ENCODE data around the gene AIG1. TPM values are rescaled to one million over a fixed set of nuclear protein-coding genes. Genes with fewer than 3 reads are reported as not detected.
"Not testable (repeated sequence)": the region's sequence is repeated elsewhere in the genome, so short reads cannot be mapped to it uniquely, and the experiment has no call there.

Gene AIG1
- total RNA-seq, 1 donor from 2014 or later, result 91.5 TPM

GRCh38 chr6:143331362-143331761 lies 270.7 kb downstream of the AIG1 start:
- no peak for DNase-seq
- intact Hi-C loops (cut with micrococcal nuclease), result no loop called here
- ATAC-seq, result no peak

- DNase-seq, result no peak
- intact Hi-C loops (cut with micrococcal nuclease), result no loop called here
- no peak for ATAC-seq
These were observed 271.6 kb downstream of the AIG1 start for GRCh38 chr6:143332153-143332845.

GRCh38 chr6:143333081-143333480 lies 272.4 kb downstream of the AIG1 start:
- ATAC-seq (no peak), DNase-seq (no peak)
- intact Hi-C loops (cut with micrococcal nuclease), result no loop called here

- no peak for ATAC-seq
- intact Hi-C loops (cut with micrococcal nuclease), result no loop called here
- DNase-seq, result no peak
These were observed 273.2 kb downstream of the AIG1 start for GRCh38 chr6:143333749-143334520.

- ATAC-seq, result no peak
- intact Hi-C loops (cut with micrococcal nuclease), result no loop called here
- no peak for DNase-seq
These were observed 275.2 kb downstream of the AIG1 start for GRCh38 chr6:143335865-143336264.

- ATAC-seq, result no peak
- intact Hi-C loops (cut with micrococcal nuclease), result no loop called here
These were observed 275.9 kb downstream of the AIG1 start for GRCh38 chr6:143336446-143337152.

GRCh38 chr6:143337201-143337949 lies 276.7 kb downstream of the AIG1 start:
- intact Hi-C loops (cut with micrococcal nuclease), result no loop called here
- DNase-seq (peak; percentile 57), ATAC-seq (peak; percentile 36)

More at GRCh38 chr6:143336446-143337152, 275.9 kb downstream of the AIG1 start:
- DNase-seq, result no peak

GRCh38 chr6:143339223-143339622 lies 278.5 kb downstream of the AIG1 start:
- ATAC-seq (no peak), DNase-seq (no peak)
- intact Hi-C loops (cut with micrococcal nuclease), result no loop called here

- ATAC-seq; intact Hi-C loops (cut with micrococcal nuclease); DNase-seq: not testable (repeated sequence)
These were observed 284.8 kb downstream of the AIG1 start for GRCh38 chr6:143345477-143345876.

GRCh38 chr6:143346004-143346403 lies 285.3 kb downstream of the AIG1 start:
- DNase-seq (no peak), ATAC-seq (peak; percentile 46)
- intact Hi-C loops (cut with micrococcal nuclease), result no loop called here

GRCh38 chr6:143348531-143348930 lies 287.8 kb downstream of the AIG1 start:
- DNase-seq (no peak), ATAC-seq (no peak)
- intact Hi-C loops (cut with micrococcal nuclease), result no loop called here

GRCh38 chr6:143349530-143349929 lies 288.8 kb downstream of the AIG1 start:
- ATAC-seq, result no peak
- intact Hi-C loops (cut with micrococcal nuclease), result no loop called here

GRCh38 chr6:143356101-143356880 lies 295.6 kb downstream of the AIG1 start:
- intact Hi-C loops (cut with micrococcal nuclease), result no loop called here
- ATAC-seq (no peak), DNase-seq (no peak)

More at GRCh38 chr6:143349530-143349929, 288.8 kb downstream of the AIG1 start:
- DNase-seq, result no peak

- ATAC-seq, result no peak
- DNase-seq, result no peak
- intact Hi-C loops (cut with micrococcal nuclease), result no loop called here
These were observed 296.5 kb downstream of the AIG1 start for GRCh38 chr6:143357152-143357551.

GRCh38 chr6:143357561-143358255 lies 297.0 kb downstream of the AIG1 start:
- ATAC-seq (no peak), DNase-seq (no peak)
- intact Hi-C loops (cut with micrococcal nuclease), result no loop called here

- DNase-seq (no peak), ATAC-seq (peak; percentile 67)
- intact Hi-C loops (cut with micrococcal nuclease), result no loop called here
These were observed 301.0 kb downstream of the AIG1 start for GRCh38 chr6:143361536-143362191.

- intact Hi-C loops (cut with micrococcal nuclease), result no loop called here
- ATAC-seq (no peak), DNase-seq (no peak)
These were observed 301.5 kb downstream of the AIG1 start for GRCh38 chr6:143362192-143362558.

- intact Hi-C loops (cut with micrococcal nuclease), result no loop called here
- ATAC-seq (no peak), DNase-seq (no peak)
These were observed 302.6 kb downstream of the AIG1 start for GRCh38 chr6:143363299-143363698.

Measured in left ventricle myocardium superior (tissue), 1 donor.